Forelimb muscle (tissue), 1 donor: ENCODE measurements around the gene ANP32E. TPM values are rescaled to one million over a fixed set of nuclear protein-coding genes. Genes with fewer than 3 reads are reported as not detected.
A peak's percentile ranks its signal among the peaks of the same experiment; 100 is the strongest.
"Not testable (repeated sequence)": the region's sequence is repeated elsewhere in the genome, so short reads cannot be mapped to it uniquely, and the experiment has no call there.

ENCODE experiments used
- DNase-seq: peaks from one replicate; pipeline ENCODE4 v3.0.0-alpha.2; 2013; ENCODE audit warnings: low read depth
- polyA plus RNA-seq: library from polyadenylated mRNA; unstranded; fragments of 120-200 nt; gene quantifications from one replicate; pipeline ENCODE4 v1.2.1, GENCODE V29; 2013; ENCODE audit not compliant: insufficient read length

ANP32E gene
- polyA plus RNA-seq, 1 donor = 34.6 TPM

GRCh38 chr1:150213170-150214098 lies 22.5 kb downstream of the ANP32E start:
- peak; percentile 85 for DNase-seq

GRCh38 chr1:150212070-150212469 lies 23.8 kb downstream of the ANP32E start:
- no peak for DNase-seq

- no peak for DNase-seq
These were observed 25.2 kb downstream of the ANP32E start for GRCh38 chr1:150210706-150211105.

GRCh38 chr1:150210091-150210490 lies 25.8 kb downstream of the ANP32E start:
- no peak for DNase-seq

GRCh38 chr1:150208460-150208859 lies 27.5 kb downstream of the ANP32E start:
- not testable (repeated sequence) for DNase-seq

- DNase-seq = no peak
These were observed 28.5 kb downstream of the ANP32E start for GRCh38 chr1:150207281-150207971.

- no peak for DNase-seq
These were observed 39.5 kb downstream of the ANP32E start for GRCh38 chr1:150196417-150196816.

GRCh38 chr1:150194381-150195031 lies 41.4 kb downstream of the ANP32E start:
- no peak for DNase-seq

- DNase-seq = no peak
These were observed 43.9 kb downstream of the ANP32E start for GRCh38 chr1:150192012-150192411.

- DNase-seq = no peak
These were observed 48.4 kb downstream of the ANP32E start for GRCh38 chr1:150187560-150187931.

- peak; percentile 28 for DNase-seq
These were observed 48.9 kb downstream of the ANP32E start for GRCh38 chr1:150186789-150187559.

GRCh38 chr1:150186438-150186788 lies 49.5 kb downstream of the ANP32E start:
- not testable (repeated sequence) for DNase-seq

- DNase-seq = no peak
These were observed 50.4 kb downstream of the ANP32E start for GRCh38 chr1:150185481-150185880.

- DNase-seq = no peak
These were observed 52.9 kb downstream of the ANP32E start for GRCh38 chr1:150183061-150183460.

GRCh38 chr1:150182247-150182646 lies 53.7 kb downstream of the ANP32E start:
- no peak for DNase-seq

- DNase-seq = no peak
These were observed 55.4 kb downstream of the ANP32E start for GRCh38 chr1:150180474-150180873.

GRCh38 chr1:150179867-150180266 lies 56.0 kb downstream of the ANP32E start:
- no peak for DNase-seq

GRCh38 chr1:150178548-150178947 lies 57.4 kb downstream of the ANP32E start:
- DNase-seq = no peak

- no peak for DNase-seq
These were observed 59.3 kb downstream of the ANP32E start for GRCh38 chr1:150176593-150176992.

GRCh38 chr1:150173141-150173585 lies 62.7 kb downstream of the ANP32E start:
- DNase-seq = no peak

- DNase-seq = no peak
These were observed 64.1 kb downstream of the ANP32E start for GRCh38 chr1:150171801-150172200.
